HG03460 (cell line): ENCODE measurements around the gene TEX51.

Experiments used
- ATAC-seq: cut with Tn5 transposase; IDR thresholded peaks from one replicate; pipeline ENCODE4 v1.9.1; 2021; ENCODE audit not compliant: unreplicated experiment

The TEX51 gene

DNA sequence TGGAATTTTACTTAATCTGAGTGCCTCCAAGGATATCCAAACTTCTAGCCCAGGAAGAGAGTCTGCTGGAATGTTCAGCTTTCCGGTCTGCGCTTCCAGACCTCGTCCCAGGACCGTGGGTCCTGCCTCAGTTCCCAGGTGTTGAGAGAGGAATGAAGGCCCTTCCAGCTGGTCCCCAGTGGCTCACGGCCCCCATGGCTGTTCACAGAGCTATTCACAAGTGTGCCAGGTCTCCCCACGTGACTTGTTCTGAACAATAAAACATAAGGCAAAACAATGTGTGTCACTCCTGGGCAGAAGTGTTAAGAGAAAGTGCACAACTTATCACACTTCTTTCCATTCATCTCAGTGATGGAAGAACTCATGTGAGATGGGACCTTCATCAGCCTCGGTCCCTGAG is 20.1 kb upstream of the TEX51 start:
- no peak for ATAC-seq

DNA sequence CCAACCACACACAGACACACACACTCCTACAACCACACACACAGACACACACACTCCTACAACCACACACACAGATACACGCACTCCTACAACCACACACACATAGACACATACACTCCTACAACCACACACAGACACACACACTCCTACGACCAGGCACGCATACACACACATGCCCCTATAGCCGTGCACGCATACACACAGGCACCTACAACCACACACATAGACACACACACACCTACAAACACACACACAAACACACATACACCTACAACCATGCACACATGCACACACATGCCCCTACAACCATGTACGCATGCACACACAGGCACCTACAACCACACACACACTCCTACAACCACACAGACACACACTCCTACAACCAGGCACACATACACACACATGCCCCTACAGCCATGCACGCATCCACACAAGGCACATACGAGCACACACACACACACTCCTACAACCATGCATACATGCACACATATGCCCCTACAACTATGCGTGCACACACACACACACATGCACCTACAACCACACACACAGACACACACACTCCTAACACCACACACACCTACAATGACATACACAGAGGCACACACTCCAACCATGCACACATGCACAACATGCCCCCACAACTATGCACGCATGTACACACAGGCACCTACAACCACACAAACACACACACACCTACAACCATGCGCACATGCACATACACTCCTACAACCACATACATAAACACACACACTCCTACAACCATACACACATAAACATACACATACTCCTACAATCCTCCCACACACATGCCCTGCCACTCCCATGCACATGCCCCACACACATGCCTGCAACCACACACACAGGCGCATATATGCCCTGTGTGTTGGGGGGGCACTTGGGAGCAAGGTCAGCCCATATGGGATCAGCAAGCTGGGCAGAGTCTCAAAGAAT is 19.1 kb upstream of the TEX51 start:
- no peak for ATAC-seq

DNA sequence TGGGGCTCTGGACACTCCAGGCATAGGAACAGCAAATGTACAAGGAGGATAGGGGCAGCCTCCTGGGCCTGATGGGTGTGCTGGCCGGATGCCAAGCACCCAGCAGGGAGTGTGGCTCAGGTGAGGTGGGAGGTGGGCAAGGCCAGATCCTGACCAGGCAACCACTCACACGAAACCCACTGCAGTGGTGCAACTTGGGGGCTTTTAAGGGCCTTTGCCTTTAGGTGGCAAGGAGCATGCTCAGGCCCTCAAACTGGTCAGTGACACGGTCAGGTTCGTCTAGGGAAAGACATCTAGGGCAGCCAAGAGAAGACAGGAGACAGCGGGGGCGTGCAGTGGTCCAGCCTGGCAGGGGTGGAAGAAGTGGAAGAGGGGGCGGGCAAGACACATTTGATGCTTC is 18.4 kb upstream of the TEX51 start:
- ATAC-seq = no peak

DNA sequence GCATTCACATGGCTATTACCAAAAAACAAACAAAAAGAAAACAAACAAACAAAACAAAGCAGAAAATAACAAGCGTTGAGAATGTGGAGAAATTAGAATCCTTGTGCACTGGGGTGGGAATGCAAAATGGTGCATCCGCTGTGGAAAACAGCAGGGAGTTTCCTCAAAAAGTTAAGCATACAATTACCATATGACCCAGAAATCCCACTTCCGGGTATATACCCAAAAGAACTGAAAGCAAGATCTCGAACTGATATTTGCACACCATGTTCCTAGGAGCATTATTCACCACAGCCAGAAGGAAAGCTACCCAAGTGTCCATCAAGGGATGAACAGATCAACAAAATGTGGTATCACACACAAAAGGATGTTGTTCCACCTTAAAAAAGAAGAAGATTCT is 17.9 kb upstream of the TEX51 start:
- no peak for ATAC-seq

- ATAC-seq = no peak
Observed at GRCh38 chr2:126881591-126881990, 17.1 kb upstream of the TEX51 start.

- no peak for ATAC-seq
Observed at GRCh38 chr2:126882181-126882580, 16.5 kb upstream of the TEX51 start.

GRCh38 chr2:126882736-126883665 is 15.7 kb upstream of the TEX51 start:
- ATAC-seq = no peak

- no peak for ATAC-seq
Observed at GRCh38 chr2:126883666-126884040, 15.0 kb upstream of the TEX51 start.

GRCh38 chr2:126884861-126885750 is 13.6 kb upstream of the TEX51 start:
- no peak for ATAC-seq

- ATAC-seq = no peak
Observed at GRCh38 chr2:126885751-126886210, 12.9 kb upstream of the TEX51 start.

- ATAC-seq = peak; percentile 75
Observed at GRCh38 chr2:126886211-126886915, 12.3 kb upstream of the TEX51 start.

DNA sequence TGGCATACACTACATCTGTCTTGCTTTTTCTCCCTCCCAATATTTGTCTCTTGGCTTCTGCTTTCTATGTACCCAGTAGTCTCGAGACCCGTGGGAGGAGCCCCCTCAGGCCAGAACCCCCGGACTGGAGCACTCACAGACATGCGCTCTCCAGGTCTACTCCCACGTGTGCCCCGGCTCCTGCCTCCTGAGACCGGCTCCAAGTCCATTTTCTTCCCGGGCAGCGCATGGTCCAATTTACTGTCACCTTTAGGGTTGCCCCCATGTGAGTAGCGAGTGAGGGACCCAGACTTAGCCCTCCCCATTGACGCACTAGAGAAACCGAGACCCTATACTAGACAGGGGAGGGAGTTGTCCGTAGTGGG is 11.8 kb upstream of the TEX51 start:
- ATAC-seq = no peak

DNA sequence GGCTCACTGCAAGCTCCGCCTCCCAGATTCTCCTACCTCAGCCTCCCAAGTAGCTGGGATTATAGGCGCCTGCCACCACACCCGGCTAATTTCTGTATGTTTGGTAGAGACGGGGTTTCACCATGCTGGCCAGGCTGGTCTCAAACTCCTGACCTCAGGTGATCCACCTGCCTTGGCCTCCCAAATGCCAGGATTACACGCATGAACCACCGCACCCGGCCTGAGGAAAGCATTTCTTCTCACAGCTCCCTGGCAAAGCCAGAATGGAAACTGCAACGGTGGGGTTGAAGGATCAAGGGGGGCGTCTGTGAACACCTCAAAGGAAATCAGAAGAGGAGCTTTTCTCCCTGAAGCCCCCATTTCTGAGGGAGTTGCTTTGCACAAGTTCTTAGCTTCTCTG is 11.2 kb upstream of the TEX51 start:
- ATAC-seq = no peak

DNA sequence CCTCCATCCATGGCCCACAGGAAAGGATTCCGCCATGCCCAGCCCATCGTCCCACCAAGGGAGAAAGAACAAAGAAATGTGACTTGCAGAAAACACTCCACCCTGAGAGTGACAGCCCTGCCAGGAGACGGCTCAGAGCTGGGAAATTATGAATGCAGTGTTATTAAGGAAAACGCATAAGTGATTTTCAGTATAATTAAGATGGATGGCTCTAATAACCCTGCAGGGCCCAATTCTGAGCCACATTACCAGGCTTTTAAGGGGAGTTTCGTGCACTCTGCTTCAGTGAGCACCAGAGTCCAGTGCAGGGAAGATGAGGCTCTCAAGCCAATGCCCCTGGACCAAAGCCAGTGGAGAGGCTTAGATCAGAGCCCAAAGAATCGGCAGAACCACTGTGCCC is 10.6 kb upstream of the TEX51 start:
- no peak for ATAC-seq

DNA sequence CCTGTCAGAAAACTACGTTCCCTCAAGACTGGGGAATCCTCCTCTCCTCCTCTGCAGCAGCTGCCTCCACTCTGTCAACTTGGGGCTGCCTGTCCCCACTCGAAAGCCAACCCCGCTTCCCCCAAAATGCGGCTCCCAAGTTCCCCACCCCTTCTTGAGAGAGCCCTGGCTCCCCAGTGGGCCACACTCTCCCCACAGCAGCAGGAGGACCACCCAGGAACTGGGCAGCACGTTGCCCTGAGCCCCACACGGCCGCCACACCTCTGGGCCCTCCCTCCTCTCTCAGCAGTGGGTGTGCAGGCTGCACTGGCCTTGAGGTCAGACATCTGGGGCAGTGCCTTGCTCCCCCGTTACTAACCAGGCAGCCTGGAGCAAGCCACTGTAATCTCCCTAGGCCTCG is 9.6 kb upstream of the TEX51 start:
- no peak for ATAC-seq

- no peak for ATAC-seq
Observed at GRCh38 chr2:126889496-126890135, 9.1 kb upstream of the TEX51 start.

- no peak for ATAC-seq
Observed at GRCh38 chr2:126890136-126890510, 8.6 kb upstream of the TEX51 start.

DNA sequence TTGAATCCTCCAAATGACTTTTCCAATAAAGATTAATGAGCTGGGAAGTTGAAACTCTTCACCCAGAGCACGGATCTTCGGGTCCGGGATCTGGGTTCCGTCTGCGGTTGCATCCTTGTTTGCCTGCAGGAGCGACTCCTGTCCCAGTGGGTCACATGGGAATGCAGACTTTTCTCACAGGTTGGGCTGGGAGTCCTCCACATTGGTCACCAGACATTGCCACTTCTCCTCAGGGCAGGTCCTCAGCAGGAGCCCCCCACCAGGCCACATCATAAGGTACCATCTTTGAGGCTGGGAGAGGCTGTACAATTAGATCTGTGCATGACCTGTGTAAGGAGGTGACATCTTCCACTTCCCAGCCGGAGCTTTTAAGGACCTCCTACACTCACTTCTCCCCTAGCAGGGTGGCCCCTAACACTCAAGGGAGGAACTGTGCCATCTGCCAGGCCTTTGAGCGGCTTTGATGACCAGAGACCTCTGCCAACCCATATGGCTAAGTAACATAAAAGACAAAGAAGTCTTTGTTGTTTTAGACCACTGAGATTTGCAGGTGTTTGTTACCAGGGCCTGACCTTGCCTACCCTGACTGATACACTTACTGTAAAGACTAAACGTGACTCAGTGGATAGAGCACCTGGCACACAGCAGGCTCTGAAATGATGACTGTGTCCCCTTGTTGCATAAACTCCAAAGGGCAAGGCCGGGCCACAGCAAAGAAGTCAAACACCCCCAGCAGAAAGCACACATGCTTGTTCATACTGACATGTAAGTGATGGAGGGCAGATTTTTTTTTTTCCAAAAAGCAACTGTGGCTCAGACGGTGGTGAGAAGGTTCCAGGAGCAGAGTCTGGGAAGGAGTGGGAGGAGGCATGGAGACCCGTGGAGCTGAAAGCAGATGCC is 7.9 kb upstream of the TEX51 start:
- no peak for ATAC-seq
